GM19035 (cell line): ENCODE measurements around the gene LDB3.
"Not testable (repeated sequence)": the region's sequence is repeated elsewhere in the genome, so short reads cannot be mapped to it uniquely, and the experiment has no call there.

Experiments
- ATAC-seq: cut with Tn5 transposase; IDR thresholded peaks from one replicate; pipeline ENCODE4 v1.9.1; 2021; ENCODE audit not compliant: unreplicated experiment

LDB3 gene

GRCh38 chr10:86725980-86726676 is 57.8 kb downstream of the LDB3 start:
- no peak for ATAC-seq

DNA sequence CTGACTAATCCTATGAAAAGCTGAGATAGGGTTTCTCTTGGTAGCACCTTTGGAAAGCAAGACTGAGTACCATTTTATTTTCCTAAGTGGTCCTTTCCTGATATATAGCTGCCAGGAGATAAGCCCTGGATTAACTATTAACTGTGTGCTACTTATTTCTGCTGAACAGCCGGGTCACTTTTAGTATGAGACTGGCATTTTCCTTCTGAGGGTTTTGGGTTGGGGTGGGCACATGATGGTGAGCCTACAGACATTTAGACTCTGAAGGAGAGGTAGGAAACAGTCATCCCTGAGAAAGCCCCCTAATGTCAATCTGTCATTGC is 58.3 kb downstream of the LDB3 start:
- no peak for ATAC-seq

- ATAC-seq: no peak
Observed at GRCh38 chr10:86727470-86727869, 59.2 kb downstream of the LDB3 start.

DNA sequence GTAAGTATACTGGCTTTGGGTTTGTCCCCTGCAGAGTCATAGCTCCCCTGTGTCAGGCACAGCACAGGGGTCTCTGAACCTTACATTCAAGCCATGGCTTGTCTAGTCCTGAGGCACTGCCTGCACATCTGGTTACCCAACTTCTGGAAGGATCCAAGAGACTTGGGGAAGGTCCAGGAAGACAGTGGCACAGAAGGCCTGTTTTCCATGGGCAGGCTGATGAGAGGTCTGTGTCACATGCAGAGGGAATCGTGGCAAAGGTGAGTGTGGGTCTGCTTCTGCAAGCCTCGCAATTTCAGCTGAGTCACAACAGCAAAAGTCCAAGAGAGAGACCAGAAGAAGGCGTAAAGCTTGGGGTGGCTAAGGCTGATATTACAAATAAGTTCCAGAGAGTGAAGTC is 59.7 kb downstream of the LDB3 start:
- ATAC-seq: no peak

GRCh38 chr10:86729677-86730076 is 61.4 kb downstream of the LDB3 start:
- no peak for ATAC-seq

- ATAC-seq: no peak
Observed at GRCh38 chr10:86730227-86730626, 61.9 kb downstream of the LDB3 start.

GRCh38 chr10:86732771-86733170 is 64.5 kb downstream of the LDB3 start:
- ATAC-seq: no peak

- no peak for ATAC-seq
Observed at GRCh38 chr10:86733260-86733671, 65.0 kb downstream of the LDB3 start.

- no peak for ATAC-seq
Observed at GRCh38 chr10:86734207-86734988, 66.1 kb downstream of the LDB3 start.

GRCh38 chr10:86735278-86735677 is 67.0 kb downstream of the LDB3 start:
- not testable (repeated sequence) for ATAC-seq

DNA sequence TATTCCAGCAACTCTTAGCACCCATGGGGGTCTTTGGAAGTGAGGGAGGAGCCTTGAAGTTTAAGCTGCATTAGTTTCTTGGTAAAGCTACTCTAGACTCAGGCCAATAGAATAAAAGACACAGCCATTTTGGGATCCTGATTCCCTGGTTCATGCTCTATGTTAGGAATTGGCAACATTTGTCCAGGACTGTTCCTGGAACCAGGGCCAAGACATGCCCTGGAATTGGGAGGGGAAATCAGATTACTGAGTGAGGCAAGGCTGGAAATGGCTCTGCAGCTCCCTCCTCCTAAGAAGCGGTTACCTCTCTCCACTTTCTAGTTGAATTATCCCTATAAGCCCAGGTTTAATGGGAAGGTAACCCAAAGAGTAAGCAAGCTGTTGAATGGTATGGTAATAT is 73.9 kb downstream of the LDB3 start:
- no peak for ATAC-seq

DNA sequence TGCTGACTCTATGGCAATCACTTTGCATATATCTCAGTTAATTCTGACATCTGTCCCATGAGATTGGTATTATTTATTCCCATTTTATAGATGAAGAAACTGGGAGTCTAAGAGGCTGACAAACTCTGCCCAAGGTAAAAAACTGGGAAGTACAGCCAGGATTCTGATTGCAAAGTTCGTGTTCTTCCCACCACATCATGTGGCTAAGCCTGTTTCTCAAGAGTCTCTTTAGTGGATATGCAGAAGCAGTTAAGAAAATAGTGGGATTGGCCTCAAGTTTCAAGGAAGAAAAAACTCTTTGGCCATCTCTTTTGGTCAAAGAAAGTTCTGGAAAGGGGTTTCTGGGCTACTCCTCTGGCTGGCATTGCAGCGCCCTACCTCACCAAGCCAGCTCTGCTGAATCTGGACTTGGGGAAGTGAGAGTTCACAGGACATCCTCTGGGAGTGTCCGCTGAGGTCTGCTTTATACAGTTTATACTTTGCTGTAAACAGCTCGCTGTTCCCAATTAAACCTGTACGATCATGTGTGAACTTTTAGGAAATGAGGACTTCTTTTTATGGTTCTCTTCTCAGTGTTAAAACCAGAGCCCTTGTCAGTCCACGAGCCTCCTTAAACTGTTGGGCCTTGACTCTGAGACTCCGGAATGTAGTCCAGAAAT is 75.9 kb downstream of the LDB3 start:
- no peak for ATAC-seq

DNA sequence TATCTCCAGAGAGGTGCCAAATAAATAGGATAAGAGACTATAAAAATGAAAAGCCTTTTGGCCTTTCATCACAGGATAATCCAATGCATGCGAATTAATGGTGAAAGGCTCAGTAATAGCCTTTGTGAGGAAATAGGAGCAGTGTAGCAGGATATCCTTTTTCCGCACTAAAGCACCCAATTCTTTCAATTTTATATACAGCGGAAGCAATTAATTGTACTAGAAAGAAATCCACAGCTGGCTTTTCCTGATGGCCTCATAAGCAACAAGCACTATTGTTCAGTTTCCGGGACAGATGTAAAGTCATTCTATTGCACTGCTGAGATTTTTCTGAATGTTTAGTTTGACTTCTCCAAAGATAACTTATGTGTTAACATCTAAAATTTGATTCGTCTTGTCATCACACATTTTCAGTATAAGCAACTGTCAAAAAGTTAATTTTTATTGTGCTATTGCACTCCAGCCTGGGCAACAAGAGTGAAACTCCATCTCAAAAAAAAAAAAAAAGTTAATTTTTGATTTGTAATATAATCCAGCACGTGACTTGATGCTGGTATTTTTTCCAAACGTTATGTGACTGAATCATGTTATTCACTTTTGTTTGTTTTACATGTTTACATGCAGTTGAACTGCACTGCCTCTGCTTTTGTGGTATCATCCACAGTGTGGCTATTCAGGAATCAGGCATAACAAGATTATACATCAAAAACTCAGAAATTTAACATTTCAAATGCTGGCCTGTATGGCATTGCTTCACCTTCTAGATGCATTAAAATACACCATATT is 79.7 kb downstream of the LDB3 start:
- no peak for ATAC-seq

- ATAC-seq: no peak
Observed at GRCh38 chr10:86749854-86750253, 81.5 kb downstream of the LDB3 start.

GRCh38 chr10:86751477-86751876 is 83.2 kb downstream of the LDB3 start:
- ATAC-seq: no peak

DNA sequence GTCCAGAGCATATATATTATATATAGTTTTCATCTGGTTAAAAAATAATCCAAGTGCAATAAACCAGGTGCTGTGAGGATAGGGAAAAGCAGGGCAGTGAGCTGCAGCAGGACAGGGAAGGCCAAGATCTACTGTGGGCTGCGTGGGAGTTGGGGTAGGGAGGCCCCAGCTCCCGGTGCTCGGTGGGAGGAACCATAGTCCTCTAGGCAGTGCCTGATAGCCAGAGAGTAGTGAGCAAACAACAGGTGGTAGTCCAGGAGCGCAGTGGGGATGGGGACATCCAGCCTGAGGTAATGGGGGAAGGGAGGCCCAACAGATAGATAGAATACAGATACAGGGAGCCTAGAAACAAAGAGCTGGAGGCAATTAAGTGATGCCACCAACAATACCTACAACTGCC is 84.0 kb downstream of the LDB3 start:
- no peak for ATAC-seq

DNA sequence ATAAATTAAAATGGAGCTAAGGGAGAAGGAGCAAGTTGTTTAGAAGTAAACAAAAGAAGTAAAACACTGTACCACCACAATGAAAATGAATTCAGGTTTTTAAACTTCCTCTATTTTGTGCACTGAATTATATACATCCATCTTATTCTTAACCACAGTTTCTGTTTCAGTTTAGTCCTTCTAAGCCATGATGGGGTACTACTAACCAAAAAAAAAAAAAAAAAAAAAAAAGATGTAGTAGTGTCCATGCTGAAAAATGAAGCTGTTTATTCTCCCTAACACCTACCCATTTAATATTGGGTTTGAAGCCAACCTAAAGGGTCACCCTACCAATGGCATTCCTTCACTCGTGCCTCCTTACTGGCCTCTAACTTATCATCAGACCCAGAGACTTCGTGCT is 84.7 kb downstream of the LDB3 start:
- ATAC-seq: no peak

DNA sequence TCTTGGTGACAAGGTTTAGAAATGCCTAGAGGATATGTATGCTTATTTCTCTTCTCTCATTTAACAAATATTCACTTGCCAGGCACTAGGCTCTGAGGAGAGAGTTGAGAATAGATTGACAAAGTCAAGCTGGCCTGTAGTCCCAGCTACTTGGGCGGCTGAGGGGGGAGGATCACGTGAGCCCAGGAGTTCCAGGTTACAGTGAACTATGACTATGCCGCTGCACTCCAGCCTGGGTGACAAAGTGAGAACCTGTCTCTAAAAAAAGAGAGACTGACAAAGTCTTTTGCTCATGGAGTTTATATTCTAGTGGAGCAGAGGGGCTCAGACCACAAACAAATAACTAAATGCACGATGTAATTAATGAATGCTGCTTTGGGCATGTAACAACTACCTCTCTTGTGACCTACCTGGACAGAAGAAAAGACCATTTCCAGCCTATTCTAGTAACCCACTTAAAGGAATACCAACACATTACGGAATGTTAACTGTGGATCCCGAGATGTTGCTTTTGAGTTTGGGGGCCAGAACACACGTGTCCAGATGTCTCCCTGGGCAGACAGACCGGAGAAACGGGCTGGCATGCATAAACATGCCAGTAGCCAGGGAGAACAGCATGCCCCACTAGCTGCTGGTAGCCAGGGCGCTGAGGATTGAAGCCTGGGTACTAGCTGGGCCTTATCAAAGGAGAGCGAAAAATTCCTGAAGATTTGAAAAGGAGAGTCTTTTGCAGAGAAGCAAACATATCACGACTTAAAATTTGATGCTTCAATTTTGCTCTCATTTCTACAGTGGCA is 85.5 kb downstream of the LDB3 start:
- no peak for ATAC-seq

- no peak for ATAC-seq
Observed at GRCh38 chr10:86755454-86755739, 87.1 kb downstream of the LDB3 start.

- ATAC-seq: peak; percentile 86
Observed at GRCh38 chr10:86755740-86756510, 87.6 kb downstream of the LDB3 start.
